Loucy (cell line): ENCODE results near the gene POLR2L.

ENCODE experiments used
- H2AFZ ChIP-seq: fragments of 200-600 bp; sonication (generic); 2 replicates; pipeline ENCODE4 v1.6.0; 2016; ENCODE audit warnings: antibody characterized with exemption, mild to moderate bottlenecking, low read length, moderate library complexity
- H3F3A ChIP-seq: fragments of 200-600 bp; 2 replicates; pipeline ENCODE4 v1.6.0; 2016; ENCODE audit warnings: antibody characterized with exemption, low read depth, mild to moderate bottlenecking
- H3K27me3 ChIP-seq: fragments of 200-600 bp; sonication (generic); 2 replicates; pipeline ENCODE4 v1.6.1; 2014; ENCODE audit warnings: low read length, mild to moderate bottlenecking; ENCODE audit not compliant: insufficient read depth, poor library complexity, severe bottlenecking
- H3K36me3 ChIP-seq: fragments of 200-600 bp; sonication (generic); 2 replicates; pipeline ENCODE4 v1.6.1; 2016; ENCODE audit warnings: low read length; ENCODE audit not compliant: insufficient read depth
- H3K4me1 ChIP-seq: fragments of 200-600 bp; sonication (generic); 2 replicates; pipeline ENCODE4 v1.5.1; 2014; ENCODE audit warnings: low read length, mild to moderate bottlenecking; ENCODE audit not compliant: insufficient read depth, poor library complexity, severe bottlenecking
- H3K4me2 ChIP-seq: fragments of 200-600 bp; sonication (generic); 2 replicates; pipeline ENCODE4 v1.6.0; 2014; ENCODE audit warnings: antibody characterized with exemption, low read length, low read depth, mild to moderate bottlenecking; ENCODE audit not compliant: poor library complexity, severe bottlenecking
- H3K4me3 ChIP-seq: fragments of 200-600 bp; sonication (generic); 2 replicates; pipeline ENCODE4 v1.5.1; 2014; ENCODE audit warnings: low read length, mild to moderate bottlenecking, mixed read lengths; ENCODE audit not compliant: poor library complexity, severe bottlenecking
- H3K79me2 ChIP-seq: fragments of 200-600 bp; sonication (generic); 2 replicates; pipeline ENCODE4 v1.6.1; 2014; ENCODE audit warnings: low read length; ENCODE audit not compliant: insufficient read depth
- H3K9ac ChIP-seq: fragments of 200-600 bp; sonication (generic); 2 replicates; pipeline ENCODE4 v1.6.0; 2014; ENCODE audit warnings: mild to moderate bottlenecking, low read depth, low read length, moderate library complexity; ENCODE audit not compliant: poor library complexity, severe bottlenecking
- H3K9me2 ChIP-seq: fragments of 200-600 bp; sonication (generic); replicated peaks from 2 replicates; pipeline ENCODE4 v1.6.1; 2016; ENCODE audit warnings: low read depth, low read length, mixed read lengths
- H3K9me3 ChIP-seq: fragments of 200-600 bp; sonication (generic); 2 replicates; pipeline ENCODE4 v1.6.1; 2014; ENCODE audit warnings: mild to moderate bottlenecking, antibody characterized with exemption, low read length, low read depth; ENCODE audit not compliant: insufficient read depth
- H4K20me1 ChIP-seq: fragments of 200-600 bp; sonication (generic); 2 replicates; pipeline ENCODE4 v1.6.0; 2014; ENCODE audit warnings: antibody characterized with exemption, low read length, mild to moderate bottlenecking; ENCODE audit not compliant: insufficient read depth, poor library complexity, severe bottlenecking
- EZH2phosphoT487 ChIP-seq: fragments of 200-600 bp; IDR thresholded peaks from 2 replicates; pipeline ENCODE4 v1.6.1; 2018; ENCODE audit warnings: antibody characterized with exemption, mild to moderate bottlenecking, moderate library complexity, borderline replicate concordance
- TF ChIP-seq, protein P1 (sequence below): fragments of 200-600 bp; sonication (generic); conservative IDR thresholded peaks from 2 replicates; pipeline ENCODE4 v1.5.1; 2014; ENCODE audit warnings: mild to moderate bottlenecking, antibody characterized with exemption, low read length

Gene POLR2L

DNA sequence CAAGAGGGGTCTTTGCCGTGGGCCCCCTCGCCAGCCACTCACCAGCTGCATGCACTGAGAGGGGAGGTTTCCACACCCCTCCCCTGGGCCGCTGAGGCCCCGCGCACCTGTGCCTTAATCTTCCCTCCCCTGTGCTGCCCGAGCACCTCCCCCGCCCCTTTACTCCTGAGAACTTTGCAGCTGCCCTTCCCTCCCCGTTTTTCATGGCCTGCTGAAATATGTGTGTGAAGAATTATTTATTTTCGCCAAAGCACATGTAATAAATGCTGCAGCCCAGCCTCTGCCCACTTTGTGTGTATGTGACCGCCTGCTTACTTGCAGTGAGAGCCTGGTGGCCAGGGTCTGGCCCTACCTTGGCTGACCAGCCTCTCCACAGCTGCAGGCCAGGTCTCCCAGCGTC lies 17.4 kb downstream of the POLR2L start:
- H3K27me3 ChIP-seq = no peaks in the 10 kb centered on the region
- TF ChIP-seq, protein P1, sequence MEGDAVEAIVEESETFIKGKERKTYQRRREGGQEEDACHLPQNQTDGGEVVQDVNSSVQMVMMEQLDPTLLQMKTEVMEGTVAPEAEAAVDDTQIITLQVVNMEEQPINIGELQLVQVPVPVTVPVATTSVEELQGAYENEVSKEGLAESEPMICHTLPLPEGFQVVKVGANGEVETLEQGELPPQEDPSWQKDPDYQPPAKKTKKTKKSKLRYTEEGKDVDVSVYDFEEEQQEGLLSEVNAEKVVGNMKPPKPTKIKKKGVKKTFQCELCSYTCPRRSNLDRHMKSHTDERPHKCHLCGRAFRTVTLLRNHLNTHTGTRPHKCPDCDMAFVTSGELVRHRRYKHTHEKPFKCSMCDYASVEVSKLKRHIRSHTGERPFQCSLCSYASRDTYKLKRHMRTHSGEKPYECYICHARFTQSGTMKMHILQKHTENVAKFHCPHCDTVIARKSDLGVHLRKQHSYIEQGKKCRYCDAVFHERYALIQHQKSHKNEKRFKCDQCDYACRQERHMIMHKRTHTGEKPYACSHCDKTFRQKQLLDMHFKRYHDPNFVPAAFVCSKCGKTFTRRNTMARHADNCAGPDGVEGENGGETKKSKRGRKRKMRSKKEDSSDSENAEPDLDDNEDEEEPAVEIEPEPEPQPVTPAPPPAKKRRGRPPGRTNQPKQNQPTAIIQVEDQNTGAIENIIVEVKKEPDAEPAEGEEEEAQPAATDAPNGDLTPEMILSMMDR = no peak
- no peak for TF ChIP-seq EZH2phosphoT487
- no peaks in the 10 kb centered on the region for H3F3A ChIP-seq
- H3K36me3 ChIP-seq = no peaks in the 10 kb centered on the region
- peaks cover 23% of the 10 kb centered on the region for H4K20me1 ChIP-seq
- no peaks in the 10 kb centered on the region for H3K9me3 ChIP-seq
- H3K4me2 ChIP-seq = no peak overlapping the region
- no peak overlapping the region for H3K4me3 ChIP-seq
- H2AFZ ChIP-seq = no peak overlapping the region
- peaks cover 36% of the 10 kb centered on the region for H3K4me1 ChIP-seq
- H3K9ac ChIP-seq = no peak overlapping the region
- H3K79me2 ChIP-seq = peaks cover 30% of the 10 kb centered on the region
- H3K9me2 ChIP-seq = no peaks in the 10 kb centered on the region

DNA sequence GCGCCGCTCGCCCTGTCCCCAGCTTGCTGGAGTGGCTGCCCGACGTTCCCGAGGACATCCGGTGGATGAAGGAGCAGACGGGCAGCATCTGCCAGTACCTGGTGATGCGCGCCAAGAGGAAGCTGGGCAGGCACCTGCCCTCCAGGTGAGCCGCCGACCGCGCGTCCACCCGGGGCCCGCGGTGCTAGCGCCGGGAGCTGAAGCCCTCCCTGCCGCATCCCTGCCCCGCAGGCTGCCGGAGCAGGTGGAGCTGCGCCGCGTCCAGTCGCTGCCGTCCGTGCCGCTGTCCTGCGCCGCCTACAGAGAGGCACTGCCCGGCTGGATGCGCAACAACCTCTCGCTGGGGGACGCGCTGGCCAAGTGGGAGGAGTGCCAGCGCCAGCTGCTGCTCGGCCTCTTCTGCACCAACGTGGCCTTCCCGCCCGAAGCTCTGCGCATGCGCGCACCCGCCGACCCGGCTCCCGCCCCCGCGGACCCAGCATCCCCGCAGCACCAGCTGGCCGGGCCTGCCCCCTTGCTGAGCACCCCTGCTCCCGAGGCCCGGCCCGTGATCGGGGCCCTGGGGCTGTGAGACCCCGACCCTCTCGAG lies 17.9 kb downstream of the POLR2L start:
- H2AFZ ChIP-seq = no peak overlapping the region
- H3F3A ChIP-seq = no peaks in the 10 kb centered on the region
- TF ChIP-seq EZH2phosphoT487 = no peak
- TF ChIP-seq, protein P1 = no peak
- no peaks in the 10 kb centered on the region for H3K9me3 ChIP-seq
- peaks cover 30% of the 10 kb centered on the region for H3K79me2 ChIP-seq
- peaks cover 27% of the 10 kb centered on the region for H4K20me1 ChIP-seq
- H3K9me2 ChIP-seq = no peaks in the 10 kb centered on the region
- H3K4me1 ChIP-seq = peaks cover 36% of the 10 kb centered on the region
- no peak overlapping the region for H3K4me2 ChIP-seq
- H3K9ac ChIP-seq = no peak overlapping the region
- H3K36me3 ChIP-seq = no peaks in the 10 kb centered on the region
- no peak overlapping the region for H3K4me3 ChIP-seq
- no peaks in the 10 kb centered on the region for H3K27me3 ChIP-seq

DNA sequence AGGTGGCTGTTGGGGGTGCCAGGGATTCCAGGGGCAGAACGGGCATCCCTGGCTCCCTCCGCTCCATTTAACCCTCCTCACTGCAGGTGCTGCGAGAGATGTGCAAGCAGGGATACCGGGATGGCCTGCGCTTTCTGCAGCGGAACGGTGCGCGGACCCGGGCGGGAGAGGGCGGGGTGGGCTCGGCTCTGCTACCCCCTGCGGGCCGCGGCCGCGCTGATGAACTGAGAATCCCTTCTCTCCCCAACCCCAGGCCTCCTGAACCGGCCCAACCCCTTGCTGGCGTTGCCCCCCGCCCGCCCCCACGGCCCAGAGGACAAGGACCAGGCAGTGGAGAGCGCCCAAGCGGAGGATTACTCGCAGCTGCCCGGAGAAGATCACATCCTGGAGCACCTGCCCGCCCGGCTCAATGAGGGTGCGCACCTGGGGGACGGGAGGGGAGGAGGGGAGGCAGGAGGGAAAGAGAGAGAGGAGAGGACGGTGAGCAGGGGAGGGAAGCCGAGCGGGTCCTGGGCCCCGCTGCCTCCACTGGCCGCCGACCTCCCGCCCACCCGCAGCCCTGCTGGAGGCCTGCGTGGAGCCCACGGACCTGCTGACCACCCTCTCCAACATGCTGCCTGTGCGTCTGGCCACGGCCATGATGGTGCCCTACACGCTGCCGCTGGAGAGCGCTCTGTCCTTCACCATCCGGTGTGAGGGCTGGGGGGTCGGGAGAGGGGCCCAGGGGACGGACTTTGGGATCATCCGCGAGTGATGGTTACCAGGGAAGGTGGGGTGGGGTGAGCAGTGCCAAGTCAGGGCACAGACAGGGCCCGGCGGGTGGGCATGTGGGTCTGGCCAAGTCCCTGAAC lies 18.7 kb downstream of the POLR2L start:
- no peaks in the 10 kb centered on the region for H3F3A ChIP-seq
- H3K36me3 ChIP-seq = no peaks in the 10 kb centered on the region
- peaks cover 30% of the 10 kb centered on the region for H3K79me2 ChIP-seq
- no peak overlapping the region for H3K4me2 ChIP-seq
- H3K9ac ChIP-seq = no peak overlapping the region
- H3K4me3 ChIP-seq = no peak overlapping the region
- no peaks in the 10 kb centered on the region for H3K9me3 ChIP-seq
- no peaks in the 10 kb centered on the region for H3K27me3 ChIP-seq
- H4K20me1 ChIP-seq = peaks cover 27% of the 10 kb centered on the region
- TF ChIP-seq, protein P1 = no peak
- no peak for TF ChIP-seq EZH2phosphoT487
- peaks cover 39% of the 10 kb centered on the region for H3K4me1 ChIP-seq
- H2AFZ ChIP-seq = no peak overlapping the region
- H3K9me2 ChIP-seq = no peaks in the 10 kb centered on the region
